Endothelial cell of hepatic sinusoid (primary cell): ENCODE results near the gene TMEM123.

Experiments used
- in situ Hi-C: cut with HindIII; loops from 2 replicates; pipeline ENCODE4 v1.10.0; 2017; ENCODE audit warnings: low sequenced_read_pairs

TMEM123 gene

DNA sequence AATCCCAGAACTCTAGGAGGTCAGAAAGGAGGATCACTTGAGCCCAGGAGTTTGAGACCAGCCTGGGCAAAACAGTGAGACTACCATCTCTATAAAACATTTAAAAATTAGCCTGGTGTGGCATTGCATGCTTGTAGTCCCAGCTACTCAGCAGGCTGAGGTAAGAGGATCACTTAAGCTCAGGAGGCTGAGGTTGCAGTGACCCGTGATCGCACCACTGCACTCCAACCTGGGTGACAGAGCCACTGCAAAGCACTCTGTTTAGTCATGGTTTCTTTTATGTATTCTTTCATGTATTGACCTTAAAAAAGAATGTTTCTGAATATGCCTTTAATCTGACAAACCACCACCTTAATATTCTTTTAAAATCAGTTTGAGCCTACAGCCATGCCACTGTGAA lies 53.4 kb downstream of the TMEM123 start:
- in situ Hi-C loops, result no loop called here

DNA sequence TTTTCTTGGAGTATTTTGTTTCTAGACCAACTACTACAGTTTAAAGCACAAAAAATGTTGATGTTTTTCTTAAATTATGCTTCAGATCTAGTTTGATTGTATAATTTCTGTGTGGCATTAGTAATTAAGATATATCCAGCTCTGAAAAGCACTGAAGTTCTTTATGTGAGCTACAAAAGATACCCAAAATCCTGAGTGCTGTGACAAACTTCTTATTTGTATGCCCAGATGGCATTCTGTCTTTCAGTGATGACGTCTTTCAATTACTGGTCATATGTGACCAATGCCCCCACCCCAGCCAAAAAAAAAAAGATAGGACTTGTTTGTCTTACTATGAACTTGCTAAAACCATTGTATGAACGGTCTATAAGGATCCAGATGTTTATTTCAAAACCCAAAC lies 54.3 kb downstream of the TMEM123 start:
- in situ Hi-C loops, result no loop called here

DNA sequence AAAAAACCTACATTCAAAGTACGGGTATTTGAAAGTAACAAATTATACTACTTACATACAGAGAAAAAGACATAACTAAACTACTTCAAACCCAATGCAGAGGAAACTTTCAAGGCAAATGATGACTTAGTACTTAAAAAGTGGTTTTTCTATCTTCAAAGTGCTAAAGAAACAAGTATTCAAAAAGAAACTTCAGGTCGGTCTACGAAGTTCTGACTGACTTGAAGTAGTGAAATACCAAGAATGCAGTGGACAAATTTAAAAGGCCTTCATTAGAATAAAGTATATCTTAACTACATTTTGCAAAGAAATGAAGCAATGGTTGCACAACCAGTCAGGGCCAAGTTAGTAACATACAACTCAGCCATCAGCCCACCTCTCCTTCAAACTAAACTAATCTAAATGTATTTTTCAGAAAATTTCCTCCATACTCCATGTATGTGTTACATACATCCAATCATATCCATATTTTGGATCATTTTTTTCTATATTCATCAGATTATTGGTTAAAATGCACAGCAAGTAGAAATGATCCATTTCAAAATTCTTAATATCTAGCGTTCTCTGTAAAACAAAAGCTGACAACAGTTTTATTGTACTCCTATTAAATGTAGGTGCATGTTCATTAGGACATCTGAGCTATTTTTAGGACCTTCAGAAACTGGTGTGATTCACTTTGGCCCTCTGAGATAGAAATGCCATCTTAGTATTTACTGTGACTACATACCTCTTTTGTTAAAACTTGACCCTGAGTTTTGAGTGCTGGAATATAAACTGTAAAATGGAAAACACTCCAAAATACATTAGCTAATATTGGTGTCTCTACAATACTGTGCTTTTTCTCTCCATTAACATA lies 55.6 kb downstream of the TMEM123 start:
- in situ Hi-C loops, result no loop called here

DNA sequence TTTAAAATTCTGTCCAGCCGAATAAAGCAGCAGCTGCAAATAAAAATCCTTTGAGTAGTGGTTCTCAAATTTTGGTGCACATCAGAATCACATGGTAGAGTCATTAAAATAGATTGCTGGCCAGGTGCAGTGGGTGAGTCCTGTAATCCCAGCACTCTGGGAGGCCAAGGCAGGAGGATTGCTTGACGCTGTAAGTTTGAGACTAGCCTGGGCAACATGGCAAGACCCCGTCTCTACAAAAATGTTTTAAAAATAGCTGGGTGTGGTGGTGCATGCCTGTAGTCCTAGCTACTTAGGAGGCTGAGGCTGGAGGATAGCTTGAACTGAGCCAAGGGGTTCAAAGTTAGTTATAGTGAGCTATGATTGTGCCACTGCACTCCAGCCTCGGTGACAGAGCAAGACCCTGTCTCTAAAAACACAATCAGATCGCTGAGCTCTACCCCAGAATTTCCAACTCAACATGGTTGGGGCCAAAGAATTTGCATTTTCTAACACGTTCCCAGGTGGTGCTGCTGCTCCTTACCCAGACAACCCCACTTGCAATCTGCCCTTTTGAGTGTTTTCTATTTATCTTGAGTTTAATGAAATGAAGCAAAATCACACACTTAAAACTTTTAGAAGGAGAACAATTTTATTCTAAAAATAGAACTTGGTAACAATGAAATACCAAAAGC lies 56.7 kb downstream of the TMEM123 start:
- in situ Hi-C loops, result no loop called here

DNA sequence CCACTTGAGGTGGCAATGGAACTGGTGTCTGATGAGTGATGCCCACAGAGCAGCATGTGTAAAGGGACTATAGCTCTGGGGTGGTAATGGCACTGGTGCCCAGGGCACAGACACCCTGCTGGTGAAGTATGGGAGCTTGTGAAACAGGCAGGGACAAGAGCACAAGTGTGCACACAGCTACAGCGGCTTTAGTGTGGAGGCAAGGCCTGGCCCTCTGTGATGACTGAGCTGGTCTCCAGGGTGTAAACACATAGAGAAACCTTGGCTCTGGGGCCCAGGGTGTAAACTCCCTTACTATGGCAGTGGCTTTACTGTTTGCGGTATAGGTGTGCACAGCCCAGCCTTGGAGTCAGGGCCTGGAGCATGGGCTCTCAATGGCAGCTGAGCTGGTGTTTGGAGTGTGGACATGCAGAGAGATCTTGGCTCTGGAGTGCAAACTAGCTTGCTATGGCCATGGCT lies 59.3 kb downstream of the TMEM123 start:
- in situ Hi-C loops, result no loop called here

DNA sequence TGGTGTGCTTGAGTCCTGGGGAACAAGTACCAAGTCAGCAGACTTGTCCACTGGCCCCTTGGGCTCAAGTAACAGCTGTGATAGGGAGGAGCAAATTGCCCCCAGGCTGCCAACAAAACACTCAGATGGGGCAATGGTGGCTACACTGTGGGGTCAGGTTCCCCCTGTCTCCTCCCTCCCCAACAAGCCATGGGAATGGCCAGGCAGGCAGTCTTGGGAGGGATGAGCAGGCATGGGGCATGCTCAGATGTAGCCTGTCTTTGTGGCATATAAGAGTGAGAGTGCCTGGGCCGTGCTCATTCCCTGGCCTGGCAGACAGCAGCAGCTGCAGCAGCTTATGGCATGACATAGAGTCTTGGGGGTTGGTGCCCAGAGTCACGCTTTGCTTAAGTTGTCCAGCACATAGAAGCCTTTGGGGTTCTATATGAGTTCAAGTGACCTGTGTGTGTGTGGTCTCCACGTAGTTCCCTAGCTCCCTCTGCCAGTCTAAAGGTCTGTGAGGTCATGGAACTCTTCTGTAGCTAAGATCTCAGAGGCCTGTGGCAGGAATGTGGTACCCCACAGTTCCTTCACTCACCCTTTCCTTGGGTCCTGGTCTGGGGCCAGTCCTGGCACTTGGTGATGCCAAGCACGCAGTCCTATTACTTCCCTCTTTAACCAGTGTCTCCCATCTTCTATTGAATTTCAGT lies 60.9 kb downstream of the TMEM123 start:
- in situ Hi-C loops, result no loop called here

DNA sequence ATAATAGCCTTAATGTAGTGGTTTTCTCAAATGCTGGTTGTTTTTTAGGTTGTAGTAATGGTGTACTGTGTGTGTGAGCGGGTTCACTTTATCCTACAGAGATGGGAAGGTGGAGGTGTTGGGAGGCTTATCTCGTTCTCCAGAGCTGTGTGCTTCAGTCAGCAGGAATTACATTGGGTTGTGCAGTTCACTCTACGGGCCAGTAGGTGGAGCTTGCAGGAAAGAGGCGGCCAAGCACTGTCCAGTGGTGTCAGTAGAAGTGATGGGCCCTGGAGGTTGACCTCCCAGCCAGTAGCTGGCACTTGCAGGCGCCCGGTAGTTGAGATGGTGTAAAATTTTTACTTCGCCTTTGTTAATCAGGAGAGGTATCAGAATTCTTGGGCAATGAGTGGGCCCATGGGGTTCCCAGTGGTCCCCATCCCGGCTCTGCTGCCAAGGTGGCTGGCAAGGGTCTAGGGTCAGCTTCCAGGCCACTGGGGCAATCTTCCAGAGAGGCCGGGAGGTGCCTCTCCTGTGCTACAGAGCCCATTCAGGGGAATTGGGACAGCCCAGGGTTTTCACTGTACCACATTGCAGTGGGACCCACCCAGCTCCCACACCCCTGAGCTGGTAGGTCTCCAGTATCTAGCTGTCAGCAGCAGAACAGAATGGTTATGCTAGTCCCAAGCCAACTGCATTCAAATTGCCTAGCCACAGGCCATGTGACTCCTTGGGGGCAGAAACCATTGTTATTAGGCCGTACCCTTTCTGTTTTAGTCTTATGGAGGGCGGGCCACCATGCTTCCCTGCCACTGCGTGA lies 61.7 kb downstream of the TMEM123 start:
- in situ Hi-C loops, result no loop called here

DNA sequence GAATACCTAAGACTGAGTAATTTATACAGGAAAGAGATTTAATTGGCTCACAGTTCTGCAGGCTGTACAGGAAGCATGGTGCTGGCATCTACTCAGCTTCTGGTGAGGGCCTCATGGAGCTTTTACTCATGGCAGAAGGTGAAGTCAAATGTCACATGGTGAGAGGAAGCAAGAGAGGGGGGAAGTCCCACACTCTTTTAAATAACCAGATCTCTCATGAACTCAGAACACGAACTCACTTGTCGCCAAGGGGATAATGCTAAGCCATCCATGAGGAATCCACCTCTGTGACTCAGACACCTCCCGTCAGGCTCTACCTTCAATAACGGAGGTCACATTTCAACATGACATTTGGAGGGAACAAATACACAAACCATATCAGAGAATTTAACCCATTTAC lies 63.3 kb downstream of the TMEM123 start:
- in situ Hi-C loops, result no loop called here

DNA sequence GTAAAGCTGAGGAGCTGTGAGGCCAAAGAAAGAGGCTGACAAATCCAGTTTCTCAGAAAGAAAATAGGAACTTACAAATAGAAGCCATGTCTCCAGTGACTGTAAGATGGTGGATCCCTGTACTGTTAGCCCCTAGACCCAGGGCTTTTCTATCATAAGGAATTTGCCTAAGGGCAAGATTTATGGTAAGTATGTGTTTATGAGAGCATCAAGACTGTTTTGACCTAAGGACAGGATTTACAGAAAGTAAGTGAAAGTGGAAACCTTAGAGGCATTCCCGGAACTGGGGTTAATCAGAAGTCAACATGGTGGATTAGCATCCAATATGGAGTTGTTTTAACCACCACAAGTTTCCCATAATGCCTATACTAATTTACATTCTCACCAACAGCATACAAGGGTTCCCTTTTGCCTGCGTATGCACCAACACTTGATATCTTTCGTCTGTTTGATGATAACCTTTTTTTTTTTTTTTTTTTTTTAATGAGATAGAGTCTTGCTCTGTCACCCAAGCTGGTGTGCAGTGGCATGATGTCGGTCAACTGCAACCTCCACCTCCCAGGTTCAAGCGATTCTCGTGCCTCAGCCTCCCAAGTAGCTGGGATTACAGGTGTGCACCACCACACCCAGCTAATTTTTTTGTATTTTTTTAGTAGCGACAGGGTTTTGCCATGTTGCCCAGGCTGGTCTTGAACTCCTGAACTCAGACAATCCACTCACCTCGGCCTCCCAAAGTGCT lies 65.4 kb downstream of the TMEM123 start:
- in situ Hi-C loops, result no loop called here

DNA sequence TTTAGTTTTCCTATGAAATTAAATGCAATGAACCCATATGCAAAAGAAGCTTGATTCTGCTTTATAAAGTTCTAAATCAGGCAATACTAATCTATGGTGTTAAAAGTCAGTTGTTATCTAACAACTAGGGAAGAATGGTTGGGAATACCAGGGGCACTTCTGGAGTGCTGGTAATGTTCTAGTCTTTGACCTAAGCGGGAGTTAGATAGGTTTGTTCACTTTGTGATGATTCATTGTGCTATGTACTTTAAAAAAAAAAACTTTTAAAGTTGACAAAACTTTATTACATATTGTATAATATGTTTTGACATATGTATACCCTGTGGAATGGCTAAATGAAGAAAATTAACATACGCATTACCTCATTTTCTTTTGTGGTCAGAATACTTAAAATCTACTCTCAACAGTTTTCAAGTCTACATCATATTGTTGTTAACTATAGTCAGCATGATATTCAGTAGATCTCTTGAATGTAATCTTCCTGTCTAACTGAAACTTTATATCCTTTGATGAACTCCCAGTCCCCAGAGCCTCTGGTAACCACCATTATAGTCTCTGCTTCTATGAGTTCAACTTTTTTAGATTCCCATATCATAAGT lies 66.3 kb downstream of the TMEM123 start:
- in situ Hi-C loops, result no loop called here

DNA sequence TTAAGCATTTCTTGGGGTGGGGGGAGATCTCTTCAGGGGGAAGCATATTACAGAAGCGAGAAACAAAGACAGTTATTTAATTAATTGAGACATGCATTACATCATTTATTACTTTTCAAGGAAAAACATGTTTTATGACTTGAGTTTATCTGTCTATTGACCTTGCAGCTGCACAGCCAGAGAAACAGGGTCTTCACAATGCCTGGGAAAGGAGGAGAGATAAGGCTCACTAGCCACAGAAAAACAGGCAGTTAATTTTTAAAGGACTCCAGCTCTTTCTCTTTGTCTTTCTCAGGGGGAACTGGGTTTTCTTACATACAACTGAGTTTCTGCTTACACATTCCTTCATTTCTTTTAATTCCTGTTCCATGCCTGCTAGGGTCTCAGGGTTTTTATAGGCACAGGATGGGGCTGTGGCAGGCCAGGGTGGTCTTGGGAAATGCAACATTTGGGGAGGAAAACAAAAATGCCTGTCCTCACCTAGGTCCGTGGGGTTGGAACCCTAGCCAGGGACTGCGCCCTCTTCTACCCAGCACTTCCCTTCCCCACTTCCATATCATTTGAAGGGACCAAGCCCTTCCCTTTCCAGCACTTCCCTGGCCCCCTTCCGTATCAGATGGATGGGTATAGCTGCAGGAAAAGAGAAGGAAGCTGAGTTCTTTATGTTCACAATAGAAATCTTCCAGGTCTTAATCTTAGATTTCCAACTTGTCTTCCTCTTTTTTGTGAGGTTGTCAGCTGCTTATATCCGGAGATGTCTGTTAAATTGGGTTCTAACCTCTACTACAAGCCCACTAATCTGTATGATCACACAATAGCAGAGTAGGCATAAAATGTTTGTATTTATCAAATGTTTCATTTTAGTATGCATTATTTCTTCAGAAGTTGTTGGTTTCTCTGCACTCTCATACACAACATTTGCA lies 67.2 kb downstream of the TMEM123 start:
- in situ Hi-C loops, result no loop called here

DNA sequence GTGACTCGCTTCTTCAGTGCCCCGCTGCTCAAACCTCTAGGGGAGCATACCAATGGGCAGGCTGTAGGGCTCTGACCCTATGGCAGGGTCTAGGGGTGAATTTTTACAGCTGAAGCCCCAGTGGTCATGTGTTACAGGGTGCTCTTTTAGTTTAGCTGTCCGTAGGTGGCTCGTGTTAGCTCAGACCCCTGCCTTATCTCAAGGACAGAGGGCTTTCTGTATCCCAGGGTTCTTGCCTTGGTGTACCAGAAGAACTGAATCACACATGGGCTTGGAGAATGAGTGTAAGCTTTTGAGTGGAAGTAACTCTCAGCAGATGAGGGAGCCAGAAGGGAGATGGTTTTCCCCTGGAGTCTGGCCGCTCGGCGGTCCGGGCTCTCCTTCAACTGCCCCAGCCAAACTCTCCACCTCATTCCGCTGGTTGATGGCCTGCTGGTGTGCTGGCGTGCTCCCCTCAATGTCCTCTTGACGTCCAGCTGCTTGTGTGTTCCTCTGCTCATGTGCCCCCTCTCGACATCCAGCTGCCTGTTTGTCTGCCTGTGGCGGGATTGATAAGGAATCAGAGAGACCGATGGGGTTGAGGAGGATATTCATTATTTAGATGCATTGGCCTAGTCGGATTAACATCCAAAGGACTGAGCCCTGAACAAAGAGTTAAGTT lies 68.0 kb downstream of the TMEM123 start:
- in situ Hi-C loops, result no loop called here

DNA sequence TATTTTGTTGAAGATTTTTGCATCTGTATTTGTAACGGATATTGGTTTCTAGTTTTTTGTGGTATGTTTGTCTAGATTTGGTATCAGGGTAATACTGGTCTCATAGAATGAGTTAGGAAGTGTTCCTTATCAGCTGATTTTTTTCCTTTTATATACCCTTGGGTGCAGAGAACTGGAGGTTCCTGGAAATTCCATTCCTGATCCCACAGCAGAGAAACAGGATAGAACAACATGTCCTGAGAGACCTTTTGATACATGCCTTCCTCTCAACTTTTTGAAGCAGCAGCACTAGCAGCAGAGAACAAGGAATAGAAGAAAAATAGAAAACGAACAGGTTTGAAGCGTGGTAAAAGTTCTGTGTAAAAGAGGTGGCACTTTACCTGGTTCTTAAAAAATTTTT lies 68.7 kb downstream of the TMEM123 start:
- in situ Hi-C loops, result no loop called here

DNA sequence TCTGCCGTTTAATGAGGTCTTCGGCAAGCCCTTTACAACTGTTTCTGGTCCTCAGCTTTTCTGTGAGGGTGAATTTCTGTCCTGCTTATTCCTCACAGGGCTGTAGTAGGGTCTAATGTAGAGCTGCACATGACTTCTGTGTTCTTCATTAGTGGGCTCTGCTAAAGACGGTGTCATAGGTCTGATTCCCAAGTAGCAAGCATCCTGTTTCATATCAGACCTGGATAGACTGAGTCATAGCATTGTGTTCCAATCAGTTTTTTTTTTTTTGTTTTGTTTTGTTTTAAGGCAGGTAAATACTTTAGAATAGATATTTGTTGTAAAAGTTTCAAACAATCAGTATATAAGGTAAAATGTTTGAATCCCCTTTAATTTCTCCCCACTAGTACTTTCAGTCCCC lies 70.2 kb downstream of the TMEM123 start:
- in situ Hi-C loops, result no loop called here

DNA sequence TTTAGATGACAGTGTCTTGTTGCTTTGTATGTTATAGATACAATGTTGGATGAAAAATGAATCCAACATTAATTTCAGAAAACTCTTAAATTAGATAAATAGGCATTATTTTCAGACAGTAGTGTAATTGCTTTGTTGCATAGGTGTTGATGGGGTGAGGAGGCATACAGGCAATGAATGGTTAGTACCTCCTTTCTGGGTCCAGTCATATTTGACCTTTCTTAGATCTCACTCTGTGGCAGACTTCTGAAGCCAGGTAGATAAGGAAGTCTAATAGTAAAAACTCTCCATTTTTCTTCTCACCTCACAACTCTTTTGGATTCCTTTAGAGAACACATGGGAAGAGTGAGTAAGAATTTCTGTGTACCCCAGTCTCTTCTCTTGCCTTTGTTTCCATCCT lies 73.7 kb downstream of the TMEM123 start:
- in situ Hi-C loops, result no loop called here

DNA sequence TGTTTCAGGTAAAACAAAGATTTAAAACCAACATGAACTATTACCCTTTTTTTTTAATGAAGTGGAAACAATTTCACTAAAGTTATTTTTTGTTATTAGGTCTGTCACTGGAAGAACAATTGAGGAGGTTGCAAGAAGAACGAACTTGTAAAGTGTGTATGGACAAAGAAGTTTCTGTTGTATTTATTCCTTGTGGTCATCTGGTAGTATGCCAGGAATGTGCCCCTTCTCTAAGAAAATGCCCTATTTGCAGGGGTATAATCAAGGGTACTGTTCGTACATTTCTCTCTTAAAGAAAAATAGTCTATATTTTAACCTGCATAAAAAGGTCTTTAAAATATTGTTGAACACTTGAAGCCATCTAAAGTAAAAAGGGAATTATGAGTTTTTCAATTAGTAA lies 74.7 kb downstream of the TMEM123 start:
- in situ Hi-C loops, result no loop called here

DNA sequence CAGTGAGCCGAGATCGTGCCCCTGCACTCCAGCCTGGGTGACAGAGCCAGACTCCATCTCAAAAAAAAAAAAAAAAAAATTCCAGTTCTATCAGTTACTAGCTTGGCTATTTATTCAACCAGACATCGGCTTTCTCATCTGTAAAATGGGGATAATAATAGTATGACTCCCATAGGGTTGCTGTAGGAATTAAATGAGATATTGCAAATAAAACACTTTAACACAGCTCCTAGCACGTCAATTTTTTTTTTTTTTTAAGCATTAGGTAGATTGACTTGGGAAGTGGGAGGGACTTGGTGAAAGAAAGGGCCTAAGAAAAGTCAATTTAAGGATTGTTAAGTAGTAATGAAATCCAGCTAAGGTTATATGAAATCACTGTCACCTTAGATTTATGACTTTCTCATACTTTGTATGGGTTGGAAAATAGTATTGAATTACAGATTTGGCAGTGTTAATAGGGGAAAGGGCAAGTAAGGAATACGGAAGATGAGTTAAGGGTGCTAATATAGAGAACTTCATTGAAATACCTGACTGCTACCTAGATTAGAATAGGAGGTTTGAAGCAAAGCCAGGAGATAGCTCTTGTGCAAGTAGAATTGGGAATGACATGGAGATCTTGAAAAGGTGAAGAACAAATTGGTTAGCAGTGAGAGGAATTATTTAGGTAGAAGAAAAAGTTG lies 76.7 kb downstream of the TMEM123 start:
- in situ Hi-C loops, result no loop called here
